ENCODE results near the gene GAB1.
A peak's percentile ranks its signal among the peaks of the same experiment; 100 is the strongest.

Gene GAB1

DNA sequence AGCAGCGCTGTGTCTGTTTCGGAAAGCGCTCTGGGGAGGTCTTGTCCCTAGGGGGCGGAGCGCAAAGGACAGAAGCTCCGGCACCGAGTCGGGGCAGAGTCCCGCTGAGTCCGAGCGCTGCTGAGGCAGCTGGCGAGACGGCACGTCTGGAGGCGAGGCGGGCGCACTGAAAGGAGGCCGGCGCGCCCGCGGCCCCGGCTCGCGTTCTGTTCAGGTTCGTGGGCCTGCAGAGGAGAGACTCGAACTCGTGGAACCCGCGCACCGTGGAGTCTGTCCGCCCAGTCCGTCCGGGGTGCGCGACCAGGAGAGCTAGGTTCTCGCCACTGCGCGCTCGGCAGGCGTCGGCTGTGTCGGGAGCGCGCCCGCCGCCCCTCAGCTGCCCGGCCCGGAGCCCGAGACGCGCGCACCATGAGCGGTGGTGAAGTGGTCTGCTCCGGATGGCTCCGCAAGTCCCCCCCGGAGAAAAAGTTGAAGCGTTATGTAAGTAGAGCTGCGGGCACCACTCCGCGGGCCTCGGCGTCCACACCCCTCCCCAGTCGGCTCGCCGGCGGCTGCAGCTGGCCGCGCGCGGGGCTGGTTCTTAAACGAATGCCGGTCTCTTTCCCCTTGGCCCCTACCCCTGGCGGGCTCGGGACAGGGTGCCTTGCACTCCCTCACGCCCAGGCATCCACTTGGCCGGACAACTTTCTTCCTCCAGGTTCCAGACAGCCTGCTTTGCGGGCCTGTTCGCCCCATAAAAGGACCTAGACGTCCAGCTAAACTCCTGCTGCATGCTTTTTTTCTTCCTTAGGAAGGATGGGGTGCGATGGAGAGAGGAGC lies at the start of gene GAB1:
TSS of gene GAB1 (plus strand) at position 96 of the 819 bp plus-strand sequence. CDS start at position 409, 313 bp downstream.
- peak; percentile 87 for DNase-seq (ENCODE audit: low spot score)

DNA sequence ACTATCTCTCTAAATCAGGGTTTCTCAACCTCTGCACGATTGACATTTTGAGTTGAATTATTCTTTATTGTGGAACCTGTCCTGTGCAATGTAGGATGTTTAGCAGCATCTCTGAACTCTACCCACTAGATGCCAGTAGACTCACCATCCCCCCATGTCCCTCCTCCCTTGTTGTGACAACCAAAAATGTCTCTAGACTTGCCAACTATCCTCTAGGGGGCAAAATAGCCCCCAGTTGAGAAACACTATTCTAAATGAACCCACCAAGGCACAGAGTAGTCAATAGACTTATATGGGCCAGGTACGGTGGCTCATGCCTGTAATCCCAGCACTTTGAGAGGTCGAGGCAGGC lies 49.1 kb upstream of the GAB1 start:
- no peak for DNase-seq (ENCODE audit: low spot score)

DNA sequence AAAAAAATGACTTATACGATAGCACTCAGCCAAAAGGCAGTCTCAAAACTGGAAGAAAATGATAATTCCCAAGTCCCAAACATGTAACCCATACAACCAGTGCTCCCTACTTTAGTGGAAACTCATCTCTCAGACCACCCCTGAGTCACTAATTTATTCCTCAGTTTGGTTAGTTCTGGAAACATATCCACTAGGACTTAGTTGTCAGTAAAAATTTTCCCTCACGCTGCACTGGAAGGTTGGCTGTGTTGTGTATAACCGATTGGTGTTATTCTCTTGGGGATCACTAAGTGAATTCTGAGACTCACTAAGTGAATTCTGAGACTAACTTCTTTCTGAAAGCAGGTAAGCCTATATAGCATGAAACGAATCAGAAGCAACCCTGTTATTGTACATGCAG lies 48.5 kb upstream of the GAB1 start:
- DNase-seq (ENCODE audit: low spot score) = no peak

DNA sequence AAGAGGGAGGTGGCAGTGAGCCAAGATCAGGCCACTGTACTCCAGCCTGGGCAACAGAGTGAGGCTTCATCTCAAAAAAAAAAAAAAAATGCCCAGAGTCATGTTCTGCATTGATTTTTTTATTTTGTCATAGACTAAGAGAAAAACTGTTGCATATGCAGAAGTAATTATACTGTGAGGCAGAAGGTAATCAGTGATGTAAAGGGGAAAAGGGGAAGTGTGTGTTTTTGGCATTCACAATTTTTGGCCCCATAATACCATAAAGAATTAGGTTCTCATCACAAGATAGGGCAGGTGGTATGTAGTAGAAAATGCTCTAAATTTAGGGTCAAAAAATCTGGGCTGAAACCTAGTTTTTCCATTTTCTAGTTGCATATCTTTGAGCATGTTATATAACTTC lies 47.3 kb upstream of the GAB1 start:
- no peak for DNase-seq (ENCODE audit: low spot score)

DNA sequence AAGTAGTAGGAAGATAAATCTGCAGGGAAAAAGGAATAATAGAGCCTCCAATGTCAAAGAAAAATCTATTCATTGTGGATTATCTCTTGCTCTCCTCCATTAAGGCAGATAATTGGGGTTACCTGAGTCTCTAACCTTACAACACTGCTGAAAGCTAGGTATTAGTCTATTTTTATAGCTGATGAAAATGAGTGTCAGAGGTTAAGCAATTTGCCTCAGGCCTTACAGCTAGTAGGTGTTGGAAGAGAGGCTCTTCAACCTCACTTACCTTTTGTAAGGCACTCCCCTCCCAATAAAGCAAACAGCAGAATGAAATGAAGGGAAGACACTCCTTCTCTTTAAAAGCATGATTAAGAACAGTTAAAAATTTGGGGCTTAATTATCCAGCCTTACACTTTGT lies 45.4 kb upstream of the GAB1 start:
- DNase-seq (ENCODE audit: low spot score) = no peak

DNA sequence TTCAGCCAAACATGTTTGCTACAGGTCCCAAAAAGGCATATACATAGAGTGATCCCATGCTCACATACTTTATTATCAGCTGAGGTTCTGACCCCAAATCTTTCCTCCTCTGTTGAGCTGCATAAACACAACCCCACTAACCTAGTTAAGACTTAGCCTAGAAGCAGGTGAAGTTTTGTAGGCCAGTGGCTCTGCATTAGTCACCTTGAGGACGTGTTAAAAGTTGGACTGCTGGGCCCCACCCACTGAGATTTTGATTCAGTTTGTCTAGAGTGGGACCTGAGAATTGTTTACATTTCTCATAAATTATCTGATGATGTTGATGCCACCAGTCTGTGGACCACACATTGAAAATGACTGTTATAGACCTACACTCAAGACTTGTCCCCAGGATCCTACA lies 43.8 kb upstream of the GAB1 start:
- DNase-seq (ENCODE audit: low spot score) = no peak

DNA sequence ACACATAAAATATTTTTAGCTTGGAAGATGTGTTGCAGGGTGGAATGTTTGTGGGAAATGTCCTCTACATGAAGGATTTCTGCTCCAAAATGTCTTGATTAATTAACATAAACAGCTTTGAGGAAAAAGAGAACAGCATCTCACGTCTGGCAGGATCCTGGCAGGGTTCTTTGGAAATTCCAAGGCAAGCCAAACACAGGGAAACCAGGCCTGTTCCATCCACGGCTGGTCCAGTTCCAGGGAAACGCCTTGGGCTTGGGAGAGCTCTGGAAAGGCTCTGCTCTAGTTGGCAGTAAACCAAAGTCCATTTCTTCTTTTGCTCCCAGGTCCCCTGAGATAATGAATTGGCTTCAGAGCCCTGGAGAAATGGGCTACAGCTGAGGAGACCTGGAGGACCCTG lies 42.4 kb upstream of the GAB1 start:
- peak; percentile 13 for DNase-seq (ENCODE audit: low spot score)

DNA sequence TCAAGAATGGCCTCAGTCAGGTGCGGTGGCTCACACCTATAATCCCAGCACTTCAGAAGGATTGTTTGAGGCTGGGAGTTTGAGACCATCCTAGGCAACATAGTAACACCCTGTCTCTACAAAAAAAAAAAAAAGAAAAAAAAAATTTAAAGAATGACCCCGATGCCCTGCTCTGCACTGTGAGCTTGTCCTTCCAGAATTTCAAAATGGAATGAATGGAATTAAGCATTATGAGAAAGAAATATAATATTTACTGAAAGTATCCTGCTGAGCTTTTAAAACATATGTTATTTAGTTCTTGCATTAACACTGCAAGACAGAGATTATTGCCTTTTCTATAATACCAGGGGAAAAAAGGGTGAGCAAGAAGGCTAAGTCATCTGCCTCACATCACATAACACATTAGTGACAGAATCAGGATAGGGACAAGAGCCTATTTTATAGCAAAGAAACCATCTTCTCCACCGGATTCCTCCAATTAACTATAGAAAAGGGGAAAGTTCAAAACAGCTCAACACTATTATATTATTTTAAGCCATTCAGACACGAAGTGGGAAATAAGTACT lies 41.9 kb upstream of the GAB1 start:
- DNase-seq (ENCODE audit: low spot score) = no peak

DNA sequence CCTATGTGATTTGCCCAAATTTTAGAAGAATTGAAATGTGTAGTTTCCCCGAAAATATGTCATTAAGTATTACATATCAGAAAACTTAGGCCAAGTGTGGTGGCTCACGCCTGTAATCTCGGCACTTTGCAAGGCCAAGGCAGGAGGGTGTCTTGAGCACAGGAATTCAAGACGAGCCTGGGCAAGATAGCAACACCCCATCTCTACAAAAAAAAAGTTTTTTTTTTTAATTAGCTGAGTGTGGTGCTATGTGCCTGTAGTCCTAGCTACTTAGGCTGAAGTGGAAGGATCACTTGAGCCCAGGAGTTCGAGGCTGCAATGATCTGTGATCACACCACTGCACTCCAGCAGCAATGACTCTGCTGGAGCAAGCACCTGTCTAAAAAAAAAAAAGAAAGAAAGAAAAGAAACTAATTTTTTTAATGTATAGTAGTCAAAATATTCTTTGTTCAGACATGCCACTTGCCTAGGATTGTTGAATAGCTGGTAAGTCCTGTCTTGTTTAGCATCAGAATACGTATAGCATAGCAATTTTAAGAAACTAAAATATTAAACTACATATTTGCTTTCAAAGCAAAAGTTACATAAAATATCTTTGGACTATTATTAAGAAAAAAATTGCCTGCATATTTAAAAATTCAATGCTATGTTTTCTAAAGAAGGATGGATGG lies 40.1 kb upstream of the GAB1 start:
- DNase-seq (ENCODE audit: low spot score) = no peak

DNA sequence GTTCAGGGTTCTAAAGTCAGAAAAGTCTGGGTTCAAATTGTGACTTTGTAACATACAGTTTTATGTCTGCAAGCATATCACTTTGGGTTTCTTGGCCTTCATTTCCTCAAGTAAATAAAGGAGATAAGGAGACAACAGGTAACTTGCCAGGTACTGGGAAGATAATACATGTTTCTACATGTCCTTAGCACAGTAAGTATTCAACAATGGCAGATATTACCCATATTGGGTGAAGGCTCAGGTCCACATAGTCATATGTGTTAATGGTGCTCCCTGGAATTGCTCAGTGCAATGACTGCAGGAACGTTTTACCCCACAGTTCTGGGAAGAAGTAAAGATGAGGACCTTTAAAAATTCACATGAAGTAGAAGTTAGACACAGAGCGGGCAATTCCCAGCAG lies 35.8 kb upstream of the GAB1 start:
- no peak for DNase-seq (ENCODE audit: low spot score)

DNA sequence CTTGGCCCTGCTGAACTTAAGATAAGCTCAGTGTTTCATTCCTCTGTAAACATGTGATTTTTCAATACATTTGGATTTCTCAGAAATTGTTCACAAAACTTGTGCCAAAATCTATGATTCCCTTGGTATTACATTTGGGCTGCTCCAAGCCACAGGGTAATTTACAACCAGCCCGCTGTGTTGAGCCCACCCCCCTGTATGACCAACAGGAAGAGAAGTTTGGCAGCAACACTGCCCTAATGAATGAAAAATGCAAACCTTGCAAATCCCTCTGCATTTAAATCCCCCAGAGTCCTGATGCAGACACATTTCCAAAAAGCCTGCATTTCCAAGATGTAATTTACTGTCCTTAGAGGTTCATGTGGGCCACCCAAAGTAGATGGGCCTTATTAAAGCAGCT lies 34.1 kb upstream of the GAB1 start:
- no peak for DNase-seq (ENCODE audit: low spot score)

DNA sequence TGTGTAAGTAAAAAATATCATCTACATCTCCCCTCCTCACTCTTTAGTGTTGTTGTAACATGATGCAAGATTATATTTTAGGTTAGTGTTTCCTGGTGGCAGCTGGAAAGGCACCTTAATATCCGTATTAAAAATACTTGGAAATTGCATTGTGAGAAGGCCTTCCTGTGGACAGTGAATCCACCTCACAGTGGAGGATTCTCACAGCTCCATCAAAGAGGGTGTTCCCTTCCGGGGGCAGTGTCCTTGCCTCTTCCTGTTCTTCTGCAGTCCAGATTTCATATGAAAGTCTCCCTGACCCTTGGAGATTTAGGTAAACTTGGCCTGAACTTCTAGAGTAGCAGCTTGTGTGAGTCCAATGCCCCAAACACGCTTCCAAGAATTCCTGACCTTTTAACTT lies 29.9 kb upstream of the GAB1 start:
- no peak for DNase-seq (ENCODE audit: low spot score)

DNA sequence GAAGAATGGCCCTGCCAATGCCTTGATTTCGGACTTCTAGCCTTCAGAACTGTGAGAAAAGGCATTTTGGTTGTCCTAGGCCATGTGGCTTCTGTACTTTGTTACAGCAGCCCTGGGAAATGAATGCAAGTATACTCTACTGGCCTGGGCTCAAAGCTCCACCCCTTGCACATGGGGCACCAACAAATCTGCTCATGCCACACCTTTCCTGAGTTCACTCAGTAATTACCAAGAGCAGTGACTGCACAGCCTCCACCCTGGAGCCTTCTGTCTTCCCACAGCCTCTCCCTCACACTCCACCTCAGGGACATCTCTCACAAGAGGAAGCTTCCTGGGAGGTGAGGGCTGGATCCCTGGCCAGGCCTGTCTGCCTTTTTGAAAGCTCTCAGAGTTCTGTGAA lies 29.1 kb upstream of the GAB1 start:
- no peak for DNase-seq (ENCODE audit: low spot score)

DNA sequence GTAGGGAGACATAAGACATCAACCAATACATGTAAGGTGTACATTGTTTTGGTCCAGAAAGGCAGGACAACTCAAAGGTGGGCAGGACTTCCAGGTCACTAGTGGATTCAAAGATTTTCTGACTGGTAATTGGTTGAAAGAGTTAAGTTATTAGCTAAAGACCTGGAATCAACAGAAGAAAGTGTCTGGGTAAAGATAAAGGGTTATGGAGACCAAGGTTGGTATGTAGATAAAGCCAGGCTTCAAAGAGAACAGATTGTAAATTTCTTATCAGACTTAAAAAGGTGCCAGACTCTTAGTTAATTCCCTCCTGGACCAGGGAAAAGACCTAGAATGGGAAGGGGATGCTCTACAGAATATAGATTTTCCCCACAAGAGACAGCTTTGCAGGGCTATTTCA lies 28.3 kb upstream of the GAB1 start:
- DNase-seq (ENCODE audit: low spot score) = no peak

DNA sequence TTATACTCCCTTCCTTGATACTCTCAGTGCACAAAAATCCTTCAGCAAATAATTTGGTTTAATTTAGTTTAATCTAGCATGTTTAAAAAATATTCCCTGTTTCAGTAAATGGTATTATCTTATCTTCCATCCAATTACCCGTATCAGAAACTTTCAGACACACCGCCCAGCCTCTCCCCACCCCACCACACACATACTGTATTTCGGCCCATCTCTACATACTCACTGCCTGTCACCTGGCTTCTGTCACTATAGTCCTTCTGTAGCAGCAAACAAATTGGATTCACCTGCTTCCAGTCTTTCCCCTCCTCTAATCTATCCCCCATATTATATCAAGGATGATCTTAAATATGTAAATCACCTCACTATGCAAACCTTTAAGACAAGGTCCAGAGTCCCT lies 24.8 kb upstream of the GAB1 start:
- no peak for DNase-seq (ENCODE audit: low spot score)

DNA sequence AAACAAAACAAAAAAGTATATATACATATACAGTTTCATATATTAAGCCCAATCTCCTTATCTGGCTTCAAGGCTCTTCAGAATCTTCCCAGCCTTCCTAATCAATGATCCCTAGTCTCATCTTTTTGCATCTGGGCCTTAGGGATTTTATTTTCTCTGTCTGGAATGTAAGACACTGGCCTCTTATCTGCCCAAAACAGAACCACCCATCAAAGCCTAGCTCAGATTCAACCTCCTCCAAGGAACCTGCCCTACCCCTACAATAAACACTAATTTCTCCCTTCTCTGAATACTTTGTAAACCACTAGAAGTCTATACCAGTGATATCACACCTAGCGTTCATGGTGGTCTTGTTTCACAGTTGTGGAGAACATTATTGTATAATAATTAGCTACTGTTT lies 23.2 kb upstream of the GAB1 start:
- DNase-seq (ENCODE audit: low spot score) = no peak

DNA sequence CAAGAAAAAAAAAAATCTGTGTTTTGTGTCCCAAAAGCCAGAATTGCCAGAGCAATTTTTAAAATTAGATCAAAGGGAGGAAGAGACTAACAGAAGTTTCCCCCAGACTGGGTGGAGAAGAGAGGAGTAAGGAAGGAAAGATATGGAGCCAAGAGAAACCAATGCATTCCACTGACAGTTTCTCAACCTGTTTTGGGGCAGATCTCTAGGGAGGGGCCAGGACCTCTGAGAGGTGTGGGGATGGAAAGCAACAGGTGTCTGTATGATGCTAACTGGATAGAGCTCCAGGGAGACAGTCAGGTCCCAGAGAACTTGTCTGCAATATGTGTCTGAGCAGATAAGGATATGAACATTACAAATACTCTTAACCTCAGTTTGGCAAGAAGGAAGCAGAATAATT lies 22.7 kb upstream of the GAB1 start:
- DNase-seq (ENCODE audit: low spot score) = no peak

DNA sequence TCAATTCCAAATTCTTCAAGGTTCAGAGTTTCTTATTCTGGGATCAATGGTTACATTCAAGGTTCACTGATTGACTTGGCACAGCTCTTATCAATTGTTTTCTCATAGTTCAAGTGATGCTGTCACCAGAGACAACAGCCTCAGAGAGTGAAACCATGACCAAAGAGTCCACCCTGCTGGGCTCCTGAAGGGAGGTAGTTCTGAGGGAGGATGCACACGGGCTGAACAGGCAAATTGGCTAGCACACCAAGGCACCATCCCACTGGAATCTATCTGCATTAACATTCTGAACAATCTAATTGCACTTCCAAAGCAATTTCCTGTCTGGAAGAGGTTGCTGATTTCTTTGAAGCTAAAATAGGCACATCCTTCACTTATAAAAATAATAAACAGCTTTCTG lies 16.6 kb upstream of the GAB1 start:
- no peak for DNase-seq (ENCODE audit: low spot score)

DNA sequence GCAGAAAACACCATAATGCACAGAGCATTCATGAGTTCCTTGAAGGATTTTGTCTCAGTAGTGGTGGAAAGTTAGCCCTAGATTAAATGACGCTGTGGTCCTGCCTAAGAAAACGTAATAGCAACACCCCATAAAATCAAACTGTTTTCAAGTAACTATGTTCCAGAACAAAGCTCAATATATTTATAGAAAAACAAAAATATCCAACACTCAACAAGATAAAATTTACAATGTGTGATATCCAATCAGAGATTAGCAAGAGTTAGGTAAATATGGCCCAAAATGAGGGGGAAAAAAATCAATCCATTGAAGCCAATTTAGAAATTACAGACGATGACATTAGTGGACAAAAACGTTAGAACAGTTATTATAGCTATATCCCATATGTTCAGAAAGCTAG lies 9.9 kb upstream of the GAB1 start:
- no peak for DNase-seq (ENCODE audit: low spot score)

DNA sequence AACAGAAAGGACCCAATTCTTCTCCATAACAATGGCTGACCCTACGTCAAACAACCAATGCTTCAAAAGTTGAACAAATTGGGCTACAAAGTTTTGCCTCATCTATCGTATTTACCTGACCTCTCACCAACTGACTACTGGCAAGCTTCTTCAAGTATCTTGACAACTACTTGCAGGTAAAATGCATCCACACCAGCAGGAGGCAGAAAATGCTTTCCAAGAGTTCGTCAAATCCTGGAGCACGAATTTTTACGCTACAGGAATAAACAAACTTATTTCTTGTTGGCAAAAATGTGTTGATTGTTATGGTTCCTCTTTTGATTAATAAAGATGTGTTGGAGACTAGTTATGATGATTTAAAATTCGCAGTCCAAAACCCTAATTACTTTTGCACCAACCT lies 6.7 kb upstream of the GAB1 start:
- no peak for DNase-seq (ENCODE audit: low spot score)

DNA sequence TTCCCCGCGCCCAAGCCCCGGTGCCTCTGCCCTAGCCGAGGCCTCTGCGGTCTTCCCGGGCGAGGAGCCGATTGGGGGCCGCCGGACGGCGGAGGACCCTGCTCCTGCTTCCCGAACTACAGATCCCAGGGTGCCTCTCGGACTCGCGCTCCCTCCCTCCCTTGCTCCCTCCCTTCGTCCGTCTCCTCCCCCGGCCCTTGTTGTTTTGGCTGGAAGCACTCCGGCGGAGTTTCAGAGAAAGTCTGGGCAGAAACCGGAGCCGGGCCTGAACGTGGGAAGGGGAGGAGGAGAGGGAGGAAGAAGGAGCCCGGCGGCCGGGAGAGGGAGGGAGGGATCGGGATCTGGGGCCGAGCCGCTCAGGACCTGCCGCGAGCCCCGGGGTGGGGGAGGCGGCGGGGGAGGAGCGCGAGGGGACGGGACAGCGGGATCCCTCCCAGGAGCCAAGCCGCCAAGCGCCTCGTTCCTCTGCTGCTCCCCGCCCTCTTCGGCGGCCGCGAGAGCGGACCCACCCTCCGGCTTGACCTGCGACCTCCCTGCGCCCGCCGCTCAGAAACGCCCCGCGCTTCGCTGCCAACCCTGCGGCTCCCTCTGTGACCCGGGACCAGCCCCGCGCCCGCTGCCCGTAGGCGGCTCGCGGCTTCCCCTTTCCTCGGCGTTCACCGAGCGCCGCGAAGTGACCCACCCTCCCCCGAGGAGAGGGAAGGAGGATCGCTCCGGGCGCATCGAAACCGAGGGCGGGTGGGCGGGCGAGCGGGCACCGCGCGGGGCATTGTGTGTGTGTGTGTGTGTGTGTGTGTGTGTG lies 496 bp upstream of the GAB1 start:
- peak; percentile 92 for DNase-seq (ENCODE audit: low spot score)

DNA sequence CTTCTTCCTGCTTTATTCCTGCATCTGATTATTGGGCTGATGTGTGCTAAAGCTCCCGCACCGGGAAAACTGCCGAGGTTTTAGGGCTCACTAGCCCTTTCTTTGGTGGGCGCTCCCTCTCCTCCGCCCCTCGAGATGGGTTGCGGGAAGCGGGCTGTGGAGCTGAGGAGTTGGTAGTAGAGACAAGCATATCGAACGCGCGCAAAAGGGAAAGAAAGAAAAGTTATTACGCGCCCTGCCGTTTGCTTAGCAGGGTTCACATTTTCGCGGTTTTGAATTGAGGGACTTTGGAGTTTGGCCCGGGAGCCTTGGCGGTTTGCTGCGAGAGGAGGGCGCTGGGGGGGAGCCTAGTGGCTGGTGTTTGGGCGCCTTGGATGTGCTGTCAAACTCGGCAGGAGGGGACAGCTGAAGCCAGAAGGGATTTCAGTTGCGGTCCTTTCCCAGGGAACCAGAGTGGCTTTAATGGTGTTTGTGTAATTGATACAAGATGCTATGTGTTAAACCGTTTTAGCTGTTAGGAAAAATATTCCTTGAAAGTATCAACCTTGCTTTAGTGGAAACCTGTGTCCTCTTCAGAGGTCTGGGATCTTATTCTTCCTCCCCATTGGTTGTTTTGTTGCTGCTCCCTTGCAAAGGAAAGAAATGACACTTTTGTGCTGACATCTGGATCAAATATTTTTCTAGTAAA lies 1.1 kb downstream of the GAB1 start:
- peak; percentile 82 for DNase-seq (ENCODE audit: low spot score)

Measured in putamen (tissue), 1 donor.